GM19351 (cell line): ENCODE results near the gene LY6G6C.

ENCODE experiments used
- ATAC-seq: cut with Tn5 transposase; IDR thresholded peaks from one replicate; pipeline ENCODE4 v1.9.1; 2021; ENCODE audit warnings: mild to moderate bottlenecking, moderate library complexity; ENCODE audit not compliant: unreplicated experiment

LY6G6C gene

GRCh38 chr6:31742894-31743293 lies 21.3 kb upstream of the LY6G6C start:
- no peak for ATAC-seq

GRCh38 chr6:31741815-31742214 lies 20.3 kb upstream of the LY6G6C start:
- ATAC-seq = no peak

GRCh38 chr6:31740397-31741223 lies 19.1 kb upstream of the LY6G6C start:
- ATAC-seq = no peak

GRCh38 chr6:31739639-31740396 lies 18.3 kb upstream of the LY6G6C start, which contains the start of gene MSH5:
Gene MSH5 (plus strand): TSS chr6:31740005. CDS start chr6:31740467, 462 bp downstream.
- peak; percentile 73 for ATAC-seq

- ATAC-seq = no peak
These were observed 16.7 kb upstream of the LY6G6C start for GRCh38 chr6:31737991-31738979.

- ATAC-seq = no peak
These were observed 15.9 kb upstream of the LY6G6C start for GRCh38 chr6:31737315-31737990.

GRCh38 chr6:31736768-31737314 lies 15.3 kb upstream of the LY6G6C start:
- ATAC-seq = no peak

- no peak for ATAC-seq
These were observed 14.6 kb upstream of the LY6G6C start, which contains the start of gene CLIC1 for GRCh38 chr6:31736021-31736767. Gene CLIC1 (minus strand): TSS chr6:31736530. CDS start chr6:31736300, 230 bp downstream.

GRCh38 chr6:31734821-31735406 lies 13.4 kb upstream of the LY6G6C start:
- ATAC-seq = peak; percentile 36

GRCh38 chr6:31734247-31734820 lies 12.8 kb upstream of the LY6G6C start:
- no peak for ATAC-seq

- no peak for ATAC-seq
These were observed 12.2 kb upstream of the LY6G6C start for GRCh38 chr6:31733734-31734133.

GRCh38 chr6:31732029-31732428 lies 10.5 kb upstream of the LY6G6C start:
- ATAC-seq = no peak

GRCh38 chr6:31730631-31731086 lies 9.1 kb upstream of the LY6G6C start:
- no peak for ATAC-seq

- ATAC-seq = no peak
These were observed 8.6 kb upstream of the LY6G6C start for GRCh38 chr6:31729979-31730630.

GRCh38 chr6:31729515-31729978 lies 8.0 kb upstream of the LY6G6C start:
- ATAC-seq = no peak

- ATAC-seq = no peak
These were observed 7.4 kb upstream of the LY6G6C start, which contains the start of gene DDAH2 for GRCh38 chr6:31728767-31729514. Gene DDAH2 (minus strand): TSS chr6:31729299. CDS start chr6:31729161, 138 bp downstream.
